DMS114 treated with DMSO at 0.1 percent for 48 hours (cell line): Measurements from ENCODE around the gene TCHP.
"Not testable (repeated sequence)": the region's sequence is repeated elsewhere in the genome, so short reads cannot be mapped to it uniquely, and the experiment has no call there.

Experiments used
- DNase-seq: peaks from one replicate; lab custom pipeline; 2025; ENCODE audit not compliant: unreplicated experiment; lab: John Stamatoyannopoulos, UW

Gene TCHP

DNA sequence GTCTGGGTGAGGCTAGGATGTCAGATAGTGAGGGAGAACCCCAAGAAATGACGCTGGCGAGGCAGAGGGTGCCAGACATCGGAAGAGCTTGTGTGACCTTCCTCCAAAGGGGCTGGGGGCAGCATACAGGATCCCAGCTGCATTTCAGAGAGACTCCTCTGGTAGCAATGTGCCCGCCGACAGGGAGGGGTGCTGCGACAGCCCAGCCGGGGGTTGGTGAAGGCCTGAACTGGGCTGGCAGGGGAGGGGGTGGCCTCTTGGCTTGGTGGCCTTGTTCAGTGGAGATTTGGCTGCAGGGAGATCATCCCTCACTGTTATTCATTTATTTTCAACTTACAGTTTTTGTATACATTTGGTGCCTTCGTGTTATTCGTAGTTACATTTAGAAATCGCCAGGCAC is 5.2 kb downstream of the TCHP start:
- DNase-seq, result no peak

DNA sequence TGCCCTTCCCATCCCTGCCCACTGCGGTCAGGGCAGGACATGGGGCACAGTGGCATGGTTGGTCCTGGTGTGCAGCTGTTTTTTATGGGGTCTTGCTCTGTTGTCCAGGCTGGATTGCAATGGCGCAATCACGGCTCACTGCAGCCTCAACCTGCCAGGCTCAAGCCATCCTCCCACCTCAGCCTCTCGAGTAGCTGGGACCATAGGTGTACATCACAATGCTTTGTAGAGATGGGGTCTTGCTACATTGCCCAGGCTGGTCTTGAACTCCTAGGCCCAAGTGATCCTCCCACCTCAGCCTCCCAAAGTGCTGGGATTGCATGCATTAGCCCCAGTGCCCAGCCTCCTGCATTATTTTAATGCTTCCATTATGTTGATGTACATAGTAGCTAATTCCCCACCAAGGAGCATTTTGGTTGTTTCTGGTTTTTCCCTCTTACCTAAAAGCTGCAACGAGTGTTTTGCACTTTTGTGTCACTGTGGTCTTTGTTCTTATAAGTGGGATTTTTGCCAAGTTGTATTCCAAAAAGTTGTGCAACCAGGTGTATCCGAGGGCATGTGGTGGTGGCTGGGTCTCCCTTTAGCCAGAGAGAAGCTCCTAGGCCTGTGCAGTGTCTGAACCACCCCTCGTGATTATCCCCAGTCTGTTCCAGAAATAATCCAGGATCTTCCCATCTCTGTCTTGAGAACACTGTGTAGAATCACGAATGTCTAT is 10.3 kb downstream of the TCHP start:
- DNase-seq, result no peak

DNA sequence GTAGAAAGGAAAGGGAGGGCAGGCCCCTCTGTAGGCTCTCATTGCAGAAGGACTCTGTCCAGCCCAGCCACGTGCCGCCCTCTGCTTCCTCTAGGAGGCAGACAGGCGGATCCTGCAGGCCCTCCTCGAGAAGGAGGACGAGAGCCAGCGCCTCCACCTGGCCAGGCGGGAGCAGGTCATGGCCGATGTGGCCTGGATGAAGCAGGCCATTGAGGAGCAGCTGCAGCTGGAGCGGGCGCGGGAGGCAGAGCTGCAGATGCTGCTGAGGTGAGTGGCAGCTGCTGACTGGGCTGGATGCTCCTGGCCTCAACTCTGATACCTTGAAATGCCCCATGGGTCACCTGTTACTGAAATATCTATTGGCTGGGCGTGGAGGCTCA is 10.9 kb downstream of the TCHP start:
- no peak for DNase-seq

GRCh38 chr12:109912855-109913321 is 12.8 kb downstream of the TCHP start:
- no peak for DNase-seq

DNA sequence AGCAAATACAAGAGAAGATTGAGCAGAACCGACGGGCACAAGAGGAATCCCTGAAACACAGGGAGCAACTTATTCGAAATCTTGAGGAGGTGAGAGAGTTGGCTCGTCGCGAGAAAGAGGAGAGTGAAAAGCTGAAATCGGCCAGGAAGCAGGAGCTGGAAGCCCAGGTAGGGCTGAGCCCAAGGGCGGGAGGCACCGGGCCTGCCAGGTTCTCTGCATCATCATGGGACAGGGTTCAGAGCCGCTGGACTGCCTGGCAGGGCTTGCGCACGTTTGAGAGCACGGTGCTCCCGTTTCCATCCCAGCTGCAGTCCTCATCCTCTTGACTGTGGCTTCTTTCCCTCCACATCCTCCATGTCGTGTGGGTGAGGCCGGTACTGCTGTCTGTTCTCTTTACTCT is 14.4 kb downstream of the TCHP start:
- no peak for DNase-seq

DNA sequence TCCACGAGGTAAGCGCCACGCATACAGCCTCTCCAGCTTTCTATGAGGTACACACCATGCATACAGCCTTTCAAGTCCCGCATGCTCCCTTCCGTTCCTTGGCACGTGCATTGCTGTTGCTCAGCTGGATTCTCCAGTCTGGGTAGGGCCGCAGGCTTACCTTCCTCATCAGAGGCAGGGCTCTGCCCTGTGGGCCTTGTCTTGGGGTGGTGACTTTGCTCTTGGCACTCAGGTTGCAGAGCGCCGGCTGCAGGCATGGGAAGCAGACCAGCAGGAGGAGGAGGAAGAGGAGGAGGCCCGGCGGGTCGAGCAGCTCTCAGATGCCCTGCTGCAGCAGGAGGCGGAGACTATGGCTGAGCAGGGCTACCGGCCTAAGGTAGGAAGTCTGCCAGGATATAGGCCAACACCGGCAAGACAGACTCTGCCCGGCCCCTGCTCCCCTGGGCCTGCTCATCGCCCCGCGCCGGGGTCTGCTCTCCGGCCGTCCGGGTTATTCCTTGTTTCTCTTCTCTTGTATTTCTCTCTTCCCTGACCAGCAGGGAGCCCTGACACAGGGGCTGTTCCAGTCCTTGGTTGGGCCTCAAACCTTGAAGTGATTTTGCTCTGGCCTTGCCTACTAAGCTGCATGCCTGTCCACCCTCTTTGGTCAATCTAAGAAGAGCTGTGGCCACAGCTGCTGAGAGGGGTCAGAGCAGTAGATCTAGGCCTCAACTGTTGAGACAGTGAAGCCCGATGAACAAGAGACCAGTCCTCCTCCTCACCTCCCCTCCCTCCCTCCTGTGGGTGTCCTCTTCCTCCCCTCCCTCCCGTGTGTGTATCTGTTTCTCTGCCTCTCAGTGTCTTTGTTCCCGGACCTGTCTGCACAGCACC is 15.3 kb downstream of the TCHP start:
- DNase-seq, result no peak

- no peak for DNase-seq
Measured at GRCh38 chr12:109916045-109916444, 16.0 kb downstream of the TCHP start.

DNA sequence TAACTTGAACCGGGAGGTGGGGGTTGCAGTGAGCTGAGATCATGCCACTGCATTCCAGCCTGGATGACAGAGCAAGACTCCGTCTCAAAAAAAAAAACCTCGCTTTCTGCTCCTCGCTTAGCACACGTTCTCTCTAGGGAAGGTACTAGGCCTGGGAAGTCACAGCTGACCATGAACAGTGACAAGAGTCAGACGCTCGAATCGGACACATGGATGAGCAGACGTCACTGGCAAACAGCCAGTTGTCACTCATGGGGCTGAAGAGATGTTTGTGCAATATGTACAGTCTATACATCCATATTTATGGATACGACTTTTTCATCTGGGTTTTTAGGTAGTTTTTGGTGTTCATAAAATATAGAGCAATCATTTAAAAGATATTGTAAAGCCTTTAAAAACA is 19.4 kb downstream of the TCHP start:
- no peak for DNase-seq

DNA sequence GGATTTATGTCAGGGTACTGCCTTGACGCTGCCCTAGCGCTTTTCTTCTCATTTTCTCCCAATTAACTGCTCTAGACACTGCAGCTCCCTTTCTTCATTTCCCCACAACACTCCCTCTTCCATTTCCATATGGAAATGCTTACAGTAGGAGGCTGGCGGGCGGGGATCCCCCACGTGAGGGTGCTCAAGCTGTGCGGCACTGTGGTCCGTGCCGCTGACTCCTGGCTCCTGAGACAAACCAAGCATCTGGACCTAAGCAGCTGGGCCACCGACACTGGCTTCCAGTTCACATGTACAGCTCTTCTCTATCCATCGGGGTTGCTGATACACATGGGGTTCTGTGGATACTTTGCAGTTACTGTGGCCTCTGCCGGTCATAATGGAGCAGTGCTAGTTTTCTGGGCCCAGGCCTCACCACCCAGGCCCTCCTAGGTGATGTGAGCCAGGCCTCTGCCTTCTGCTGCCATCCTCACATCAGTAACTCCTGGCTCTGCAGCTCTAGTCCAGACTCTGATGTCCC is 20.2 kb downstream of the TCHP start:
- no peak for DNase-seq

DNA sequence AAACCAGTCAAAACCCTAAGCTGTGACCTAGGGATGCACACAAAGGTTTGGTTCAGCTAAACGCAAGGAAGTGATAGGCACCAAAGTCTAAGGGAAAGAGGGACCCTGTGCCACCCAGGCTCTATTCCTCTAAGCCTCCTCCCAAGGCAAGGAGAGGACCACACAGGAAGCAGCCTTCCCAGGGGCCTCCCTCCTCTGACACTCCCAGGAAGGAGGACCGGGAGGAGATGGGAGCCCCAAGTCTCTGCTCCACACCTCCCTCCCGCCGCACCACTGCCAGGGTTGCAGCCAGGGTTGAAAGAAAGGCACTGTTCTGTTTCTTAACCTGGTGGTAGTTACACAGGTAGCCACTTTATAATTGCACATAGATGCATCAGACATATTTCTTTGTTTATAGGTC is 21.9 kb downstream of the TCHP start:
- DNase-seq, result no peak

DNA sequence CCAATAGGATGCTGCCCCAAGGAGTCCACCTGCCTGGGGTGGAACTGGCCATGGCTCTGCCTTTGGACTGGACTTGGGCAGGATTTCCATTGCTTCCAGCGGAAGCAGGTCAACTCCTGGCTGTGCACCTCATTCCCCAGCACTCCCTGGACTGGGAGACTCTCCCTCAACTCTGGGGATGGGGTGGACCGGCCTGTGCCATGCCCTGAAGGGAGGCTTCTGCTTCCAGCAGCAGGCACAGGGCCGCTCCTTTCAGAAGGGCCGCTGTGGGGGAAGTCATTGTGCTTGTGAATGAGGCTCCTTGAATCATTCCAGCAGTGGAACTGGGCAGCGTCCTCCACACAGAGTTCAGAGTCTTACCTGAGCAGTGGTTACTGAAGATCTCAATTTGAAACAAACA is 23.0 kb downstream of the TCHP start:
- no peak for DNase-seq

- DNase-seq, result no peak
Measured at GRCh38 chr12:109923481-109924245, 23.6 kb downstream of the TCHP start.

- no peak for DNase-seq
Measured at GRCh38 chr12:109925185-109925840, 25.2 kb downstream of the TCHP start.

GRCh38 chr12:109926016-109926415 is 25.9 kb downstream of the TCHP start:
- DNase-seq, result no peak

GRCh38 chr12:109926488-109927210 is 26.6 kb downstream of the TCHP start:
- DNase-seq, result no peak

DNA sequence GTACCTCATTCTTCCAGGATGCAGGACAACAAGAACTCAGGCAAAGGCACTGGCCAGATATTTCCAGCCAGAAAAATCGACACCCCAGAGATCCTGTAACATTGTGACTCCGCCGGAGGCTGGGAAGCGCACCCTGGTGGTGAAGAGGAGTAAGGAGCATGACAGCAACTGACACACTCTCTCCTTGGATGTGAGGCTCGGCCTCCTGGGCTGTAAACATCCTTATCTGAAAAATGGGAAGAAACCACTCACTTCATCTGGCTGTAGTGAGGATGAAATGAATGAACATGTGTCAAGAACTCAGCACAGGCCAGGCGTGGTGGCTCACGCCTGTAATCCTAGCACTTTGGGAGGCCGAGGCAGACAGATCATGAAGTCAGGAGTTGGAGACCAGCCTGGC is 27.5 kb downstream of the TCHP start:
- no peak for DNase-seq

GRCh38 chr12:109928058-109928656 is 28.1 kb downstream of the TCHP start:
- no peak for DNase-seq

DNA sequence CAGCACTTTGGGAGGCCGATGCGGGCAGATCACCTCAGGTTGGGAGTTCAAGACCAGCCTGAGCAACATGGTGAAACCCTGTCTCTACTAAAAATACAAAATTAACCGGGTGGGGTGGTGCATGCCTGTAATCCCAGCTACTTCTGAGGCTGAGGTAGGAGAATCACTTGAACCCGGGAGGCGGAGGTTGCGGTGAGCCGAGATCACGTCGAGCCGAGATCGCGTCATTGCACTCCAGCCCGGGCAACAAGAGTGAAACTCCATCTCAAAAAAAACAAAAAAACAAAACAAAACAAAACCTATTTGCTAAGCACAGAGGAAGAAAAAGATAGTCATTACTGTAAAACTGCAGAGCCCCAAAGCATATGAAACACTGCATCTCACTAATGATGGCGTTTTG is 29.3 kb downstream of the TCHP start:
- DNase-seq, result not testable (repeated sequence)

DNA sequence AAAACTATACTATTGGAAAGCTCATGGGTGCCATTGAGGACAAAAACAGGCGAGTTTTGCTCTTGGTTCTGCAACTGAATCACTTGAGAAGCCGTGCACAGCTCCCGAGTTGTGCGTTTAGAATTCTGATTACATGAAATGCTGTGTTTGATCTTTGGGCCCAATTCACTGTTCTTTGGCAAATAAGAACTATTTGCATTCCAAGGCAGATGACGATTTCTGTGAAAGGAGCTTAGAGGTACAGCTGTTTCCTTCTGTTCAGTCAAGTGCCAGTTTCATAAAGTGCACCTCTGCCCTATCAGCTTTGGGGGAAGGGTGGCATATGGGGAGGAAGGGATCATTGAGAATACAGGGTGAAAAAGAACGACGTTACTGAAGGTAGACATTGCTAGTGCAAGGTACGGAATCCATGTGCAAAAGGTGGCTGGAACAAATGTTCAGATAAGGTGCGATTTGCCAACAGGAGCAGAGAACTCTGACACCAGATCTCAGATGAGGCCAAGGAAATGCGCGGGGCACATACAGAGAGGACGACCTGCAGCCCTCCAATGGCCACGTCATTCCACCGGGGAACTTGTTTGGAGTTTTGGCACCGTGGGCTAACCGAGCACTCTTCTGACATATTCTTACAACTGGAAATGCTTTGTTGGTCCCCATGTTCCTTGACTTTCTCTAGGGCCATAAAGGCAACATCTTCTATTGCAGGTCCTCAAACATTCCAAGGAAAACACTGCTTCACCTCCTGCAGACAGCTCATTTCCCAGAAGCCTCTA is 30.1 kb downstream of the TCHP start:
- DNase-seq, result no peak
